ENCODE results near the gene AATF. TPM values are rescaled to one million over a fixed set of nuclear protein-coding genes. Genes with fewer than 3 reads are reported as not detected.

AATF gene
- total and polyA plus RNA-seq, 2 of the 8 experiments (the other 6 are each of a cell fraction or from before 2014, with no cell fraction given): 20.1 to 62.8 TPM

DNA sequence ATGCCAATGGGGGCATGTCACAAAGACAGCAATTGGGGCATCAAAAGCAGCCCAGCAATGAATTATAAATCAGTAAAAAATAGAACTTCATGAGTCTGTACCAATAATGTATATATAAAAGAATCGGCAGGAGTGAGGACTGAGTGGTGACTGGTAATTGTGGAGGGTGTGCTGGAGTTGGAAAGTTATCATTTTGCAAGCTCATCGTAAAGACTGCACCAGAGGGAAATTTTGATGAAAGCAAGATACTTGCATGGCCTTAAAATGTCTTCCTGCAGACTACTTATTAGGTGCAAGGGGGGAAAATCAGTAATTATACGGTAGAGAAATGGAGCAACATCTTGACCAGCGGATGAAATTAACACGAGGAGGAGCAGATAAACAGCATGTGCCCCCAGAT is 138.9 kb downstream of the AATF start:
- no peaks in the 10 kb centered on the region for H4K20me1 ChIP-seq (replicated peaks in 1 of 2; ENCODE audit: control insufficient read depth in 1 of 2, insufficient read depth in 2 of 2, low read length in 2 of 2)
- no peak overlapping the region for H2BK12ac ChIP-seq (ENCODE audit: low read depth, low read length)
- DNase-seq (ENCODE audit: low read depth in 1 of 2, low spot score in 2 of 2) (no peak), FAIRE-seq (no peak)
- no peak overlapping the region for H2BK5ac ChIP-seq (ENCODE audit: low read depth, low read length)
- no peak overlapping the region for H2AK5ac ChIP-seq (ENCODE audit: low read depth, low read length)
- H2BK15ac ChIP-seq (ENCODE audit: low read length): no peak overlapping the region
- TF ChIP-seq CTBP2 (IDR thresholded peaks at IDR 0.05; ENCODE audit: borderline replicate concordance, insufficient read depth, insufficient read length, low read length): no peak
- TF ChIP-seq TEAD4 (IDR thresholded peaks at IDR 0.05; ENCODE audit: low read depth, low read length): no peak
- TF ChIP-seq NANOG (IDR thresholded peaks at IDR 0.05; ENCODE audit: insufficient read depth, low read depth, low read length, poor library complexity, severe bottlenecking): no peak
- no peak for TF ChIP-seq FOSL1 (IDR thresholded peaks at IDR 0.05; ENCODE audit: insufficient read depth, low read depth, low read length)
- TF ChIP-seq POLR2A (IDR thresholded peaks at IDR 0.05; ENCODE audit: control extremely low read depth in 1 of 2, low read depth in 2 of 2, low read length in 2 of 2): no peak
- no peak for TF ChIP-seq SRF (IDR thresholded peaks at IDR 0.05; ENCODE audit: low read depth, low read length)
- TF ChIP-seq TBP (IDR thresholded peaks at IDR 0.05; ENCODE audit: low read depth, low read length): no peak
- TF ChIP-seq KDM5A (IDR thresholded peaks at IDR 0.05; ENCODE audit: low read length): no peak
- no peak for TF ChIP-seq KDM4A (IDR thresholded peaks at IDR 0.05; ENCODE audit: low read depth, low read length, severe bottlenecking)
- TF ChIP-seq RNF2 (IDR thresholded peaks at IDR 0.05; ENCODE audit: borderline replicate concordance, low read depth, low read length, missing control alignments, poor library complexity, severe bottlenecking): no peak
- no peak for TF ChIP-seq SUZ12 (IDR thresholded peaks at IDR 0.05; ENCODE audit: low read length)
- TF ChIP-seq ASH2L (IDR thresholded peaks at IDR 0.05; ENCODE audit: low read length): no peak
- no peak for TF ChIP-seq TCF12 (IDR thresholded peaks at IDR 0.05; ENCODE audit: low read depth, low read length)
- no peak for TF ChIP-seq CHD1 (IDR thresholded peaks at IDR 0.05; ENCODE audit: low read depth, low read length)
- H3K36me3 ChIP-seq (ENCODE audit: control insufficient read depth in 2 of 4, insufficient read depth in 4 of 4, low read length in 3 of 4): peaks cover 6 to 45% (median 35%) of the 10 kb centered on the region in 4 experiments; a peak in 7 of 8 replicates
- H4K5ac ChIP-seq (ENCODE audit: insufficient read length, low read depth, low read length): no peak overlapping the region
- no peak overlapping the region for H3K56ac ChIP-seq (replicated peaks; ENCODE audit: insufficient read length, low read depth, low read length)
- H2BK120ac ChIP-seq (replicated peaks; ENCODE audit: low read depth, low read length): no peak overlapping the region
- H3K23ac ChIP-seq (ENCODE audit: insufficient read length): no peak overlapping the region
- H4K91ac ChIP-seq (replicated peaks; ENCODE audit: insufficient read length, low read length): no peak overlapping the region
- no peak overlapping the region for H3K4ac ChIP-seq (replicated peaks; ENCODE audit: insufficient read length, low read depth, low read length)
- ChIA-PET POLR2A (ENCODE audit: partially characterized antibody) (interaction anchor here (1.0 kb wide), 1 partner anchor 87 kb away, joined by 3 read pairs; no protein-coding TSS in a partner anchor), CTCF (ENCODE audit: partially characterized antibody) (interaction anchor here (1.1 to 1.5 kb wide), 6 partner anchors 8 to 434 kb away, joined by 3 to 5 read pairs (median 4); no protein-coding TSS in a partner anchor)
- H2AFZ ChIP-seq (ENCODE audit: low read length): no peak overlapping the region
- H3K14ac ChIP-seq (ENCODE audit: insufficient read length): no peak overlapping the region
- no peak overlapping the region for H3K4me2 ChIP-seq (ENCODE audit: insufficient read depth in 1 of 2, low read depth in 2 of 2, low read length in 2 of 2)
- H3K9ac ChIP-seq (replicated peaks in 1 of 4; ENCODE audit: extremely low read depth in 1 of 4, low read depth in 3 of 4, low read length in 3 of 4): no peak overlapping the region
- H3K27ac ChIP-seq (ENCODE audit: low read depth, low read length): no peak overlapping the region
- H3K4me1 ChIP-seq (replicated peaks in 1 of 4; ENCODE audit: control insufficient read depth in 3 of 4, insufficient read depth in 4 of 4, low read length in 3 of 4): peaks cover 2 to 16% (median 8%) of the 10 kb centered on the region in 4 experiments
- 96% methylated on average over 5 of the region's 5 CpGs; no CpG with 5 or more reads in 1 of the 2 experiments for WGBS, 2 experiments (ENCODE audit: extremely low coverage in 1 of 2, insufficient coverage in 1 of 2, insufficient read length in 1 of 2, insufficient replicate concordance in 2 of 2, low coverage in 1 of 2, low lambda C conversion rate in 2 of 2, missing lambda C conversion rate in 1 of 2)
- H3K27me3 ChIP-seq (replicated peaks in 1 of 4; ENCODE audit: control insufficient read depth in 3 of 4, extremely low read depth in 1 of 4, insufficient read depth in 3 of 4, low read length in 3 of 4): no peaks in the 10 kb centered on the region
- no peaks in the 10 kb centered on the region for H3K79me2 ChIP-seq (ENCODE audit: control insufficient read depth in 1 of 2, insufficient read depth in 2 of 2, low read length in 2 of 2)
- no peak overlapping the region for H3K4me3 ChIP-seq (ENCODE audit: extremely low read depth in 1 of 4, insufficient read depth in 2 of 4, low read depth in 3 of 4, low read length in 4 of 4)
- no peaks in the 10 kb centered on the region for H3K9me3 ChIP-seq (ENCODE audit: insufficient read depth in 2 of 2, low read depth in 1 of 2, low read length in 1 of 2)
- no peaks in the 10 kb centered on the region for H3K23me2 ChIP-seq (ENCODE audit: low read depth, low read length)
- no peak overlapping the region for H2BK20ac ChIP-seq (ENCODE audit: low read length)
- no peak overlapping the region for H4K8ac ChIP-seq (ENCODE audit: extremely low read depth, insufficient read depth, low read length)
- no peaks in the 10 kb centered on the region for H3K79me1 ChIP-seq (ENCODE audit: low read depth, low read length)
- no peak overlapping the region for H3K18ac ChIP-seq (ENCODE audit: extremely low read depth, low read length)

Data from H1 (cell line).